C4-2B (cell line): ENCODE measurements around the gene MAPK8IP2.

Source experiments
- ZFX ChIP-seq: fragments of 450-650 bp; IDR thresholded peaks from 2 replicates; pipeline ENCODE4 v1.6.1; 2017
- TF ChIP-seq, protein P1 (sequence below): fragments of 450-650 bp; conservative IDR thresholded peaks from 2 replicates; pipeline ENCODE4 v1.5.1; 2017; ENCODE audit warnings: mild to moderate bottlenecking

DNA sequence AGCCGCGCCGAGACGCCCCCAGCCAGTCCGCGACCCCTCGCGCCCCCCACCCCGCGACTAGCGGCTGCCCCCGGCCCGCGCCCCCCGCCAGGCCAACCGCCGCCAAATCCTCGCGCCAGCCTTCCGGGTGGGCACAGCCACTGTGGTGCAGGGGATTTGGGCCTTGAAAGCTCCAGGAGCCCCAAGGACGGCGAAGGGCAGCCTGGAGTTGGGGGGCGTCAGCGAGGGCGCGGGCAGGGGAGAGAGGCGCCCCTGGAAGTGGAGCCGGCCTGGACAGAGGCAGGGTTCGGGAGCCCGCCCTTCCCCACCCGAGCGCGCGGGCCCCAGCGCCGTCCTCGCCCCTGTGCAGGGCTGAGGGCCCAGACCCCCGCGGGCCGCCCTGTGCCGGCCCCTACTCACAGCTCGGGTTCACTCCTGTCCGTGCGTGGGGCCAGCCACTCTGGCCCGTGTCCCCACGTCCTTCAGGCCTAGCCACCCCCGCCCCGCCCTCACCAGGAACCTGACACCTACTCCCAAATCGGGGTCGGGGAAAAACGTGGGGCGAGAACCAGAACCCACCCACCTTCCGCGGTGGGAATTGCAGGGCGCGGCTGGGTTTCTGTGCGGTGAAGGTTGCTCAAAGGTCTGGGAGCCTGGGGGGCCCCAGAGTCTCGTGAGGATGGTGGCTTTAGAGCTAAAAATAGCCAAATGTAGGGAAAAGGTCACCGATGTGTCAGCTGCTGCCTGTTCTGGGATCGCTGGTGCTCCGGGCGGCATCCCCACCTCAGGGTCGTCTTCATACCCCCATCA is 22.4 kb upstream of the MAPK8IP2 start, which contains the start of gene CPT1B:
- TF ChIP-seq, protein P1, sequence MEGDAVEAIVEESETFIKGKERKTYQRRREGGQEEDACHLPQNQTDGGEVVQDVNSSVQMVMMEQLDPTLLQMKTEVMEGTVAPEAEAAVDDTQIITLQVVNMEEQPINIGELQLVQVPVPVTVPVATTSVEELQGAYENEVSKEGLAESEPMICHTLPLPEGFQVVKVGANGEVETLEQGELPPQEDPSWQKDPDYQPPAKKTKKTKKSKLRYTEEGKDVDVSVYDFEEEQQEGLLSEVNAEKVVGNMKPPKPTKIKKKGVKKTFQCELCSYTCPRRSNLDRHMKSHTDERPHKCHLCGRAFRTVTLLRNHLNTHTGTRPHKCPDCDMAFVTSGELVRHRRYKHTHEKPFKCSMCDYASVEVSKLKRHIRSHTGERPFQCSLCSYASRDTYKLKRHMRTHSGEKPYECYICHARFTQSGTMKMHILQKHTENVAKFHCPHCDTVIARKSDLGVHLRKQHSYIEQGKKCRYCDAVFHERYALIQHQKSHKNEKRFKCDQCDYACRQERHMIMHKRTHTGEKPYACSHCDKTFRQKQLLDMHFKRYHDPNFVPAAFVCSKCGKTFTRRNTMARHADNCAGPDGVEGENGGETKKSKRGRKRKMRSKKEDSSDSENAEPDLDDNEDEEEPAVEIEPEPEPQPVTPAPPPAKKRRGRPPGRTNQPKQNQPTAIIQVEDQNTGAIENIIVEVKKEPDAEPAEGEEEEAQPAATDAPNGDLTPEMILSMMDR = no peak
- TF ChIP-seq ZFX = no peak
